PC-9 (cell line): Measurements from ENCODE around the gene BRF1.

ENCODE experiments used
- EZH2 ChIP-seq: fragments of 200-600 bp; sonication (generic); IDR thresholded peaks from 2 replicates; pipeline ENCODE4 v1.8.0; 2017; ENCODE audit warnings: antibody characterized with exemption, low read depth
- TF ChIP-seq, protein P1 (sequence below): fragments of 200-600 bp; sonication (generic); conservative IDR thresholded peaks from 2 replicates; pipeline ENCODE4 v1.6.1; 2017; ENCODE audit warnings: mixed run types, antibody characterized with exemption, mild to moderate bottlenecking, moderate library complexity

DNA sequence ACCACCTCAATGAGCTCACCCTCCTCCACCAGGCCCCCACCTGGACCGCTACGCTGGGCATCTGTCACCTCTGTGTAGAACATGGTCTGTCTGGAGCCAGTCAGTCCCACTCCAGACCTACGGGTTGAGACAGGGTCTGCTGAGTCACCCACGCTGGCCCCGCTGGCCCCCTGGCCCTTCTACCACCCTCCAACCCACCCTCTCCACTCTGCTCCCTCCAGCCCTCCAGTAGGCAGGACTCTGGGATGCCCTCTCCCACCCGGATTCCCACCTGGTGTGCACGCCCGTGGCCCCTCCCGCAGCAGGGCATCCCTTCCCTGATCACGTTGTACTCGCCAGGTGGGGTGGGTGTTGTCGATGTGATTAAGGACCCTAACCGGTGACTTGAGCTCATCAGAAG, 127.7 kb downstream of the BRF1 start:
- TF ChIP-seq, protein P1, sequence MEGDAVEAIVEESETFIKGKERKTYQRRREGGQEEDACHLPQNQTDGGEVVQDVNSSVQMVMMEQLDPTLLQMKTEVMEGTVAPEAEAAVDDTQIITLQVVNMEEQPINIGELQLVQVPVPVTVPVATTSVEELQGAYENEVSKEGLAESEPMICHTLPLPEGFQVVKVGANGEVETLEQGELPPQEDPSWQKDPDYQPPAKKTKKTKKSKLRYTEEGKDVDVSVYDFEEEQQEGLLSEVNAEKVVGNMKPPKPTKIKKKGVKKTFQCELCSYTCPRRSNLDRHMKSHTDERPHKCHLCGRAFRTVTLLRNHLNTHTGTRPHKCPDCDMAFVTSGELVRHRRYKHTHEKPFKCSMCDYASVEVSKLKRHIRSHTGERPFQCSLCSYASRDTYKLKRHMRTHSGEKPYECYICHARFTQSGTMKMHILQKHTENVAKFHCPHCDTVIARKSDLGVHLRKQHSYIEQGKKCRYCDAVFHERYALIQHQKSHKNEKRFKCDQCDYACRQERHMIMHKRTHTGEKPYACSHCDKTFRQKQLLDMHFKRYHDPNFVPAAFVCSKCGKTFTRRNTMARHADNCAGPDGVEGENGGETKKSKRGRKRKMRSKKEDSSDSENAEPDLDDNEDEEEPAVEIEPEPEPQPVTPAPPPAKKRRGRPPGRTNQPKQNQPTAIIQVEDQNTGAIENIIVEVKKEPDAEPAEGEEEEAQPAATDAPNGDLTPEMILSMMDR, result no peak
- no peak for TF ChIP-seq EZH2
